ENCODE measurements around the gene GSC2.

Gene GSC2

GRCh38 chr22:19195796-19196731 lies 46.0 kb upstream of the GSC2 start:
- Histone ChIP-seq H4K91ac (ENCODE audit: low read length) (no peak overlapping the region), H3K27ac (ENCODE audit: low read length, poor library complexity, severe bottlenecking) (no peak overlapping the region), H3K9me3 (ENCODE audit: control insufficient read depth, low read length) (no peaks in the 10 kb centered on the region), H2AFZ (ENCODE audit: low read depth, low read length) (no peak overlapping the region), H2BK12ac (ENCODE audit: low read length in 2 of 2) (no peak overlapping the region), H3K18ac (ENCODE audit: low read depth in 1 of 2, low read length in 2 of 2) (no peak overlapping the region), H3K79me1 (replicated peaks; ENCODE audit: low read length, poor library complexity, severe bottlenecking) (peaks cover 2% of the 10 kb centered on the region), H3K9ac (ENCODE audit: low read length) (no peak overlapping the region), H3K27me3 (ENCODE audit: control insufficient read depth in 1 of 2, insufficient read depth in 1 of 2, low read length in 2 of 2) (no peaks in the 10 kb centered on the region), H2AK5ac (ENCODE audit: low read length, severe bottlenecking) (no peak overlapping the region), H3K4ac (ENCODE audit: low read depth in 1 of 2, low read length in 2 of 2) (no peak overlapping the region), H3K23ac (ENCODE audit: low read length in 2 of 2) (no peak overlapping the region), H3K36me3 (ENCODE audit: control insufficient read depth in 1 of 2, insufficient read depth in 2 of 2, low read depth in 1 of 2, low read length in 2 of 2) (peaks cover 22 to 66% of the 10 kb centered on the region in 2 experiments), H2BK15ac (ENCODE audit: low read depth, poor library complexity, severe bottlenecking) (no peak overlapping the region), H4K8ac (ENCODE audit: low read length) (no peak overlapping the region), H2BK5ac (ENCODE audit: low read depth, low read length, poor library complexity, severe bottlenecking) (no peak overlapping the region), H3K4me2 (ENCODE audit: low read length, poor library complexity, severe bottlenecking) (no peak overlapping the region), H3K4me3 (ENCODE audit: insufficient read depth in 1 of 2, low read depth in 1 of 2, low read length in 2 of 2) (no peak overlapping the region), H2BK120ac (ENCODE audit: low read depth, low read length) (no peak overlapping the region), H3K14ac (ENCODE audit: low read length in 2 of 2) (peak overlapping the region in 1 of 2 experiments; percentile 64), H3K4me1 (ENCODE audit: control insufficient read depth, insufficient read depth, low read depth, low read length) (no peaks in the 10 kb centered on the region)
- DNase-seq = no peak
- WGBS = 96% methylated on average over 23 of the region's 23 CpGs

DNA sequence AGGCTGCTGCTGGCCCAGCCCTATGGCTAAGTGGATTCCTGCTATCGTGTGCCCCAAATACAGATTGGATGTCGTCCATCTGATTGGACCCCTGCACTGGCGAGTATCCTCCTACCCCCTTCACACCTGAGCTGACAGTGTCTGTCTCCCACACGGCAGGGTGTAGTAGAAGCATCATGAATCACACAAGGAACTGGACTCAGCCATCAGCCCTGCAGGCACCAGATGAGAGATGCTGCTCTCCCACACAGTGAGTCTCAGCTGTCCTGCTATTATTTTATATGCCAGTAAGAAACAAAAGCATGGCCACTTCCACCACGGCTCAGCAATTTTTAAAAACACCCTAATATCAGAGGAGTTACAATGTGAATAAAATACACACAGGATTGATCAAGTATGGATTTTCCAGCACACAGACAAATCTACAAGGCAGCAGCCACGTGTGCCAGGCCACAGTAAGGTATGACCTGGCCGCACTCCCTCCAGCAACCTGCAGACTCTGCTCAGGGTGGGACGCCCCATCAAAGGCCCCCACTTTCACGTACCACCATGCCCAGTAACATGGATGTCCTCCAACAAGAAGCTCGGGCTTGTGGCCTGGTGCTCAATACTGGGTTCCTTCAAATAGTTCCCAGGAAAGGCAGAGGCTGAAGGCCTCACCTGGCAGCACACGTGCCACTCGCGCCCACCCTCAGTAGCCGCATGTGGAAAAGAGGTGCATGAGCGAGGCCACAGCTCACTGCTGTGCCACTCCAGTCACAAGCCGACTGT lies 44.9 kb upstream of the GSC2 start:
- no peak overlapping the region for H2BK5ac ChIP-seq (ENCODE audit: low read depth, low read length, poor library complexity, severe bottlenecking)
- H3K4me2 ChIP-seq (ENCODE audit: low read length, poor library complexity, severe bottlenecking) = no peak overlapping the region
- no peak overlapping the region for H3K27ac ChIP-seq (ENCODE audit: low read length, poor library complexity, severe bottlenecking)
- H3K9me3 ChIP-seq (ENCODE audit: control insufficient read depth, low read length) = no peaks in the 10 kb centered on the region
- H2BK15ac ChIP-seq (ENCODE audit: low read depth, poor library complexity, severe bottlenecking) = no peak overlapping the region
- H3K9ac ChIP-seq (ENCODE audit: low read length) = no peak overlapping the region
- H3K18ac ChIP-seq (ENCODE audit: low read depth in 1 of 2, low read length in 2 of 2) = no peak overlapping the region
- H3K23ac ChIP-seq (ENCODE audit: low read length in 2 of 2) = no peak overlapping the region
- no peak overlapping the region for H3K14ac ChIP-seq (ENCODE audit: low read length in 2 of 2)
- 94% methylated on average over 15 of the region's 16 CpGs for WGBS
- H3K36me3 ChIP-seq (ENCODE audit: control insufficient read depth in 1 of 2, insufficient read depth in 2 of 2, low read depth in 1 of 2, low read length in 2 of 2) = peaks cover 20 to 65% of the 10 kb centered on the region in 2 experiments
- H3K4me3 ChIP-seq (ENCODE audit: insufficient read depth in 1 of 2, low read depth in 1 of 2, low read length in 2 of 2) = no peak overlapping the region
- H3K4me1 ChIP-seq (ENCODE audit: control insufficient read depth, insufficient read depth, low read depth, low read length) = no peaks in the 10 kb centered on the region
- no peak for DNase-seq
- H2BK120ac ChIP-seq (ENCODE audit: low read depth, low read length) = no peak overlapping the region
- H2AFZ ChIP-seq (ENCODE audit: low read depth, low read length) = no peak overlapping the region
- no peak overlapping the region for H2AK5ac ChIP-seq (ENCODE audit: low read length, severe bottlenecking)
- H2BK12ac ChIP-seq (ENCODE audit: low read length in 2 of 2) = no peak overlapping the region
- no peaks in the 10 kb centered on the region for H3K27me3 ChIP-seq (ENCODE audit: control insufficient read depth in 1 of 2, insufficient read depth in 1 of 2, low read length in 2 of 2)
- no peak overlapping the region for H3K4ac ChIP-seq (ENCODE audit: low read depth in 1 of 2, low read length in 2 of 2)
- H3K79me1 ChIP-seq (replicated peaks; ENCODE audit: low read length, poor library complexity, severe bottlenecking) = peaks cover 2% of the 10 kb centered on the region
- no peak overlapping the region for H4K8ac ChIP-seq (ENCODE audit: low read length)
- no peak overlapping the region for H4K91ac ChIP-seq (ENCODE audit: low read length)

DNA sequence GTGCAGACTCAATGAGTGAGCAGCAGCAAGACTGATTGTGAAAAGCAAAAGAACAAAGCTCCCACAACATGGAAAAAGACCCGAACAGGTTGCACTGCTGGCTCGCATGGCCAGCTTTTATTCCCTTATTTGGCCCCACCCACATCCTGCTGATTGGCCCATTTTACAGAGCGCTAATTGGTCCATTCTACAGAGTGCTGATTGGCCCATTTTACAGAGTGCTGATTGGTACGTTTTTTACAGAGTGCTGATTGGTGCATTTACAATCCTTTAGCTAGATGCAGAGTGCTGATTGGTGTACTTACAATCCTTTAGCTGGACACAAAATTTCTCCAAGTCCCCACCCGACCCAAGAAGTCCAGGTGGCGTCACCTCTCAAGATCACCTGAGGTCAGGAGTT lies 43.8 kb upstream of the GSC2 start:
- Histone ChIP-seq H3K9ac (ENCODE audit: low read length) (no peak overlapping the region), H3K27me3 (ENCODE audit: control insufficient read depth in 1 of 2, insufficient read depth in 1 of 2, low read length in 2 of 2) (no peaks in the 10 kb centered on the region), H2BK120ac (ENCODE audit: low read depth, low read length) (no peak overlapping the region), H3K9me3 (ENCODE audit: control insufficient read depth, low read length) (no peaks in the 10 kb centered on the region), H2AFZ (ENCODE audit: low read depth, low read length) (no peak overlapping the region), H4K91ac (ENCODE audit: low read length) (no peak overlapping the region), H3K23ac (ENCODE audit: low read length in 2 of 2) (no peak overlapping the region), H2AK5ac (ENCODE audit: low read length, severe bottlenecking) (no peak overlapping the region), H4K8ac (ENCODE audit: low read length) (no peak overlapping the region), H3K14ac (ENCODE audit: low read length in 2 of 2) (no peak overlapping the region), H2BK12ac (ENCODE audit: low read length in 2 of 2) (no peak overlapping the region), H3K4ac (ENCODE audit: low read depth in 1 of 2, low read length in 2 of 2) (no peak overlapping the region), H3K18ac (ENCODE audit: low read depth in 1 of 2, low read length in 2 of 2) (no peak overlapping the region), H3K79me1 (replicated peaks; ENCODE audit: low read length, poor library complexity, severe bottlenecking) (peaks cover 2% of the 10 kb centered on the region), H3K4me1 (ENCODE audit: control insufficient read depth, insufficient read depth, low read depth, low read length) (no peaks in the 10 kb centered on the region), H3K4me3 (ENCODE audit: insufficient read depth in 1 of 2, low read depth in 1 of 2, low read length in 2 of 2) (no peak overlapping the region), H3K27ac (ENCODE audit: low read length, poor library complexity, severe bottlenecking) (no peak overlapping the region), H2BK5ac (ENCODE audit: low read depth, low read length, poor library complexity, severe bottlenecking) (no peak overlapping the region), H3K4me2 (ENCODE audit: low read length, poor library complexity, severe bottlenecking) (no peak overlapping the region), H2BK15ac (ENCODE audit: low read depth, poor library complexity, severe bottlenecking) (no peak overlapping the region), H3K36me3 (ENCODE audit: control insufficient read depth in 1 of 2, insufficient read depth in 2 of 2, low read depth in 1 of 2, low read length in 2 of 2) (peaks cover 13 to 56% of the 10 kb centered on the region in 2 experiments)
- WGBS = 99% methylated on average over 6 of the region's 6 CpGs
- DNase-seq = no peak
